ENCODE measurements around the gene CD40LG. TPM values are rescaled to one million over a fixed set of nuclear protein-coding genes. Genes with fewer than 3 reads are reported as not detected.

CD40LG gene
- total and polyA plus RNA-seq, 2 donors (not counting 1 experiment from before 2014, with no cell fraction given), result 0.13 to 0.30 TPM

GRCh38 chrX:136667446-136668168 is 19.6 kb downstream of the CD40LG start:
- no peaks in the 10 kb centered on the region for H3K79me2 ChIP-seq (ENCODE audit: control insufficient read depth, insufficient read depth, low read length)
- peaks cover 5 to 39% of the 10 kb centered on the region in 2 experiments for H3K36me3 ChIP-seq (replicated peaks in 1 of 2; ENCODE audit: control extremely low read depth in 1 of 2, control insufficient read depth in 1 of 2, extremely low read depth in 1 of 2, insufficient read depth in 2 of 2, low read length in 1 of 2)
- WGBS (ENCODE audit: insufficient coverage), result no CpG with 5 or more reads among the region's 10 CpGs
- no peak overlapping the region for H2AFZ ChIP-seq (ENCODE audit: insufficient read depth, low read depth, low read length, poor library complexity, severe bottlenecking)
- H3K4me1 ChIP-seq (ENCODE audit: control insufficient read depth in 2 of 2, insufficient read depth in 2 of 2, low read length in 2 of 2), result peaks cover 0 to 25% of the 10 kb centered on the region in 2 donors
- no peak overlapping the region for H3K4me3 ChIP-seq (ENCODE audit: control extremely low read depth in 1 of 5, extremely low read depth in 1 of 5, insufficient read depth in 1 of 5, low read depth in 2 of 5, low read length in 4 of 5)
- ChIA-PET POLR2A (no interaction called here), CTCF (no interaction called here)
- Mint-ChIP-seq H3K9me3 (ENCODE audit: insufficient read depth) (no peaks in the 10 kb centered on the region), H3K27ac (no peak overlapping the region), H3K4me3 (no peak overlapping the region), H3K27me3 (no peaks in the 10 kb centered on the region), H3K4me1 (peaks cover 17% of the 10 kb centered on the region)
- H3K4me2 ChIP-seq (replicated peaks; ENCODE audit: low read depth, low read length, poor library complexity, severe bottlenecking), result no peak overlapping the region
- no peaks in the 10 kb centered on the region for H3K9me3 ChIP-seq (ENCODE audit: control extremely low read depth in 1 of 3, control insufficient read depth in 2 of 3, insufficient read depth in 1 of 3, low read length in 2 of 3)
- DNase-seq, result no peak
- no peak for ATAC-seq (ENCODE audit: low read depth)
- H4K20me1 ChIP-seq (ENCODE audit: control insufficient read depth, insufficient read depth, low read length, poor library complexity, severe bottlenecking), result no peaks in the 10 kb centered on the region
- no peaks in the 10 kb centered on the region for H3K27me3 ChIP-seq (replicated peaks in 1 of 4; ENCODE audit: control extremely low read depth in 1 of 4, control insufficient read depth in 3 of 4, insufficient read depth in 4 of 4, low read length in 3 of 4)
- TF ChIP-seq EZH2 (IDR thresholded peaks at IDR 0.05; ENCODE audit: borderline replicate concordance, insufficient read depth, low read depth, low read length, poor library complexity, severe bottlenecking) (no peak), CTCF (IDR thresholded peaks at IDR 0.05) (no peak)
- no peak overlapping the region for H3K27ac ChIP-seq (ENCODE audit: low read length in 2 of 2)
- no peak overlapping the region for H3K9ac ChIP-seq (ENCODE audit: low read length)
- intact Hi-C loops (cut with micrococcal nuclease), result no loop called here

GRCh38 chrX:136671006-136671610 is 23.1 kb downstream of the CD40LG start:
- H3K36me3 ChIP-seq (replicated peaks in 1 of 2; ENCODE audit: control extremely low read depth in 1 of 2, control insufficient read depth in 1 of 2, extremely low read depth in 1 of 2, insufficient read depth in 2 of 2, low read length in 1 of 2), result peaks cover 5 to 37% of the 10 kb centered on the region in 2 experiments
- H3K9me3 Mint-ChIP-seq (ENCODE audit: insufficient read depth), result no peaks in the 10 kb centered on the region
- H3K4me1 ChIP-seq (ENCODE audit: control insufficient read depth in 2 of 2, insufficient read depth in 2 of 2, low read length in 2 of 2), result peaks cover 0 to 1% of the 10 kb centered on the region in 2 donors
- no peaks in the 10 kb centered on the region for H3K79me2 ChIP-seq (ENCODE audit: control insufficient read depth, insufficient read depth, low read length)
- ChIA-PET POLR2A (no interaction called here), CTCF (no interaction called here)
- peaks cover 5% of the 10 kb centered on the region for H3K4me1 Mint-ChIP-seq
- no peak overlapping the region for H2AFZ ChIP-seq (ENCODE audit: insufficient read depth, low read depth, low read length, poor library complexity, severe bottlenecking)
- H3K9ac ChIP-seq (ENCODE audit: low read length), result no peak overlapping the region
- no peak overlapping the region for H3K27ac ChIP-seq (ENCODE audit: low read length in 2 of 2)
- no peaks in the 10 kb centered on the region for H3K27me3 ChIP-seq (replicated peaks in 1 of 4; ENCODE audit: control extremely low read depth in 1 of 4, control insufficient read depth in 3 of 4, insufficient read depth in 4 of 4, low read length in 3 of 4)
- no peaks in the 10 kb centered on the region for H3K27me3 Mint-ChIP-seq
- DNase-seq (no peak), ATAC-seq (ENCODE audit: low read depth) (no peak)
- WGBS (ENCODE audit: insufficient coverage), result no CpG with 5 or more reads among the region's 3 CpGs
- no peak overlapping the region for H3K4me3 ChIP-seq (ENCODE audit: control extremely low read depth in 1 of 5, extremely low read depth in 1 of 5, insufficient read depth in 1 of 5, low read depth in 2 of 5, low read length in 4 of 5)
- intact Hi-C loops (cut with micrococcal nuclease), result no loop called here
- H4K20me1 ChIP-seq (ENCODE audit: control insufficient read depth, insufficient read depth, low read length, poor library complexity, severe bottlenecking), result no peaks in the 10 kb centered on the region
- no peak overlapping the region for H3K4me2 ChIP-seq (replicated peaks; ENCODE audit: low read depth, low read length, poor library complexity, severe bottlenecking)
- TF ChIP-seq EZH2 (IDR thresholded peaks at IDR 0.05; ENCODE audit: borderline replicate concordance, insufficient read depth, low read depth, low read length, poor library complexity, severe bottlenecking) (no peak), CTCF (IDR thresholded peaks at IDR 0.05) (no peak)
- H3K9me3 ChIP-seq (ENCODE audit: control extremely low read depth in 1 of 3, control insufficient read depth in 2 of 3, insufficient read depth in 1 of 3, low read length in 2 of 3), result no peaks in the 10 kb centered on the region
- no peak overlapping the region for H3K27ac Mint-ChIP-seq
- no peak overlapping the region for H3K4me3 Mint-ChIP-seq
